Thoracic aorta (tissue), 2 donors: Measurements from ENCODE around the gene MAGIX. TPM values are rescaled to one million over a fixed set of nuclear protein-coding genes. Genes with fewer than 3 reads are reported as not detected.
"Not testable (repeated sequence)": the region's sequence is repeated elsewhere in the genome, so short reads cannot be mapped to it uniquely, and the experiment has no call there.

Source experiments
- ATAC-seq: fragments of 150-250 bp; one replicate; pipeline ENCODE4 v1.8.0; 2017; ENCODE audit warnings: low read depth; ENCODE audit not compliant: insufficient number of reproducible peaks, low FRiP score
- DNase-seq: peaks from one replicate; pipeline ENCODE4 v3.0.0-alpha.2; 2020; ENCODE audit warnings: low spot score
- H3K27ac ChIP-seq, 2 donors: fragments of 200-600 bp; sonication (generic); 1 replicate in 1 of 2; 2 replicates in 1 of 2; pipeline ENCODE4 v1.5.1; 2016; ENCODE audit warnings: mild to moderate bottlenecking in 2 of 2, moderate library complexity in 2 of 2
- H3K27me3 ChIP-seq: fragments of 200-600 bp; sonication (generic); replicated peaks from 2 replicates; pipeline ENCODE4 v1.6.0; 2016; ENCODE audit warnings: mild to moderate bottlenecking; ENCODE audit not compliant: insufficient read depth
- H3K36me3 ChIP-seq: fragments of 200-600 bp; sonication (generic); one replicate; pipeline ENCODE4 v1.5.1; 2016
- H3K4me1 ChIP-seq, 2 donors: fragments of 200-600 bp; sonication (generic); 1 replicate in 1 of 2; 2 replicates in 1 of 2; pipeline versions ENCODE4 v1.5.1 to v1.6.0; 2016; ENCODE audit warnings: low read depth in 2 of 2, mild to moderate bottlenecking in 1 of 2; ENCODE audit not compliant: control insufficient read depth in 1 of 2
- H3K4me3 ChIP-seq: fragments of 200-600 bp; sonication (generic); 2 replicates; pipeline ENCODE4 v1.5.1; 2016; ENCODE audit warnings: mild to moderate bottlenecking
- H3K9me3 ChIP-seq: fragments of 200-600 bp; sonication (generic); 2 replicates; pipeline ENCODE4 v1.5.1; 2016
- total RNA-seq, 2 donors: library from RNA; depleted of rRNA; stranded (reverse); fragments of >200 nt; gene quantifications; one replicate each; pipeline versions ENCODE4 v1.1.0 to v1.2.3, GENCODE V29; 2016
- TF ChIP-seq, protein P1 (sequence below): fragments of 200-600 bp; sonication (generic); IDR thresholded peaks from one replicate; pipeline ENCODE4 v1.5.1; 2019; ENCODE audit warnings: antibody characterized with exemption

The MAGIX gene
- total RNA-seq, 2 donors from 2014 or later = 3.5 to 16.8 TPM

DNA sequence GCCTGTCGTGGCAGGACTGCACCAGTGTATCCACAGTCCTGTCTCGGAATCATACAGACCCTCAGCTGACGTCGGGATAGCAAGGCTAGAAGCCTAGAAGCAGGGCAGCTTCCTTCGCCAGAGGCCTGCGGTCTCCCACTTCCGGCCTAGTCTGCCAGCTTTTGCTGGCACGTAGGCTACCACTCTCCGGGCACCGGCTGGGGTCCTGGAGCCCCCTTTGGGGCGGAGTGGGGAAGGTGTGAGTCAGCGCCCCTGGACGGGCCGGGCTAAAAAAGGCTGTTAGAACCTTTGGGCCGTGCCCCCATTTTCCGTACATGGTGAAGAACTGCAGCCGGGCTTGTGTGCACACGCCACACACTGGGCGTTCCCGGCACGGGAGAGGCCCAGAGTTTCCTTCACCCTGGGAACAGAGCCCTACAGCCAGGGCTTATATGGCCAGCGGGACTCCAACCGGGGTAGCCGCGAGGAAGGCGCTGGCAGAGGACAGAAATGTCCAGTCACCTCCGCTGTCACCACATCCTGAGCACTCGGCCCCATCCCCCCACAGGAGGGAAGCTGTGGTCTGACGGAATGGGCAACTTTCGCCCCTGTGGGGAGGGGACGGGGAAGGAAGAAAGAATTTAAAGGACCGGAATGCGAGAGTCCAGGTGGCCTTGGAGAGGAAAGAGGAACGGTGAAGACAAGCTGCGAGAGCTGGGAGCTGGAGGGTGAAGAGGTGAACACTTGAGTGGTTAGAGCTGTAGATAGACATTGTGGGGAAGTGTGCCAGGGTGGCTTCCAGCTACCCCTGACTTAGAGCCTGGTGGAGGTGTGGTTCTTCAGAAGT, 4.6 kb downstream of the MAGIX start:
- Histone ChIP-seq H3K27ac (peak overlapping the region; percentile 85 to 93), H3K27me3 (no peaks in the 10 kb centered on the region), H3K9me3 (no peaks in the 10 kb centered on the region), H3K36me3 (no peaks in the 10 kb centered on the region), H3K4me3 (peak overlapping the region; percentile 72), H3K4me1 (peaks cover 5 to 11% of the 10 kb centered on the region in 2 donors)
- DNase-seq (peak; percentile 47), ATAC-seq (peak; percentile 25)
- TF ChIP-seq, protein P1, sequence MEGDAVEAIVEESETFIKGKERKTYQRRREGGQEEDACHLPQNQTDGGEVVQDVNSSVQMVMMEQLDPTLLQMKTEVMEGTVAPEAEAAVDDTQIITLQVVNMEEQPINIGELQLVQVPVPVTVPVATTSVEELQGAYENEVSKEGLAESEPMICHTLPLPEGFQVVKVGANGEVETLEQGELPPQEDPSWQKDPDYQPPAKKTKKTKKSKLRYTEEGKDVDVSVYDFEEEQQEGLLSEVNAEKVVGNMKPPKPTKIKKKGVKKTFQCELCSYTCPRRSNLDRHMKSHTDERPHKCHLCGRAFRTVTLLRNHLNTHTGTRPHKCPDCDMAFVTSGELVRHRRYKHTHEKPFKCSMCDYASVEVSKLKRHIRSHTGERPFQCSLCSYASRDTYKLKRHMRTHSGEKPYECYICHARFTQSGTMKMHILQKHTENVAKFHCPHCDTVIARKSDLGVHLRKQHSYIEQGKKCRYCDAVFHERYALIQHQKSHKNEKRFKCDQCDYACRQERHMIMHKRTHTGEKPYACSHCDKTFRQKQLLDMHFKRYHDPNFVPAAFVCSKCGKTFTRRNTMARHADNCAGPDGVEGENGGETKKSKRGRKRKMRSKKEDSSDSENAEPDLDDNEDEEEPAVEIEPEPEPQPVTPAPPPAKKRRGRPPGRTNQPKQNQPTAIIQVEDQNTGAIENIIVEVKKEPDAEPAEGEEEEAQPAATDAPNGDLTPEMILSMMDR = no peak

DNA sequence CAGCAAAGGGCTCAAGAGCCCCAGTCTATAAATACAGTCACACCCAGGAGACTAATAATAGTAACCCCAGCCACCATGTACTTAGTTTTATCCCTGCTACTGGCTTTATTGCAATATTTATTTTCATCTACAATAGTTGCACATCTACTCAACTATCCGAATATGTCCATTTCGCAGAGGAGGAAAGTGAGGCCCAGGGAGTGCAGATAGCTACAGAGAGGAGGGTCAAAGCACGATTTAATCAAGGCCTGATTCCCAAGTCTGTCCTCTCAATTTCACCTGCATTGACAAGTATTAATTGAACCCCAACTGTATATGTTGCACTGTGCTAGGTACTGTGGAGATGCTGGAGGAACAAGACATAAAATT, 5.2 kb downstream of the MAGIX start:
- Histone ChIP-seq H3K4me3 (peak overlapping the region; percentile 72), H3K9me3 (no peaks in the 10 kb centered on the region), H3K36me3 (no peaks in the 10 kb centered on the region), H3K27ac (peak overlapping the region; percentile 85 to 93), H3K27me3 (no peaks in the 10 kb centered on the region), H3K4me1 (peaks cover 5 to 11% of the 10 kb centered on the region in 2 donors)
- TF ChIP-seq, protein P1 = no peak
- DNase-seq = no peak
- no peak for ATAC-seq

DNA sequence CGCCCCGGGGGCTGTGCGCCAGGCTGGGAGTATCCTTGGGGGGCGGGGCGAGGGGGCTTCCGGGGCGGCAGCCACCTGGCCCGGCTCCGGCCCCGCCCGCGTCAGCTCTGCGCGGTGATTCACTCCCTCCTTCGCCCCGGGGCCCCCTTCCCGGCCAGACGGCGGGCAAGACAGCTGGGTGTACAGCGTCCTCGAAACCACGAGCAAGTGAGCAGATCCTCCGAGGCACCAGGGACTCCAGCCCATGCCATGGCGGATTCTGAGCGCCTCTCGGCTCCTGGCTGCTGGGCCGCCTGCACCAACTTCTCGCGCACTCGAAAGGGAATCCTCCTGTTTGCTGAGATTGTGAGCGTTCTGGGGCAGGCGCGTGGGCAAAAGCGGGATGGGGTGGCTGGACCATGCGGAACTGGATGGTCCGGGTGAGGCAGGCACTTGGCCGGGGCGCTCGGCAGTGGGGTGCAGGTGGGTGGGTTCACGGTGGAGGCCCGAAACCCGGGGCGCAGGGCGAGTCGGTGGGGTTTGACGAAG, 9.3 kb downstream of the MAGIX start, which contains the start of gene PLP2:
TSS of gene PLP2 (plus strand) at position 147 of the 528 bp plus-strand sequence. CDS start at position 250, 103 bp downstream.
- no peaks in the 10 kb centered on the region for H3K9me3 ChIP-seq
- peak; percentile 62 for ATAC-seq
- TF ChIP-seq, protein P1 = no peak
- H3K27ac ChIP-seq = peak within 1 kb of the TSS; percentile 92 to 96
- H3K4me1 ChIP-seq = peaks cover 5 to 36% of the 10 kb centered on the region in 2 donors
- no peak for DNase-seq
- H3K27me3 ChIP-seq = no peaks in the 10 kb centered on the region
- peak within 1 kb of the TSS; percentile 87 for H3K4me3 ChIP-seq
- H3K36me3 ChIP-seq = peaks cover 9% of the 10 kb centered on the region

DNA sequence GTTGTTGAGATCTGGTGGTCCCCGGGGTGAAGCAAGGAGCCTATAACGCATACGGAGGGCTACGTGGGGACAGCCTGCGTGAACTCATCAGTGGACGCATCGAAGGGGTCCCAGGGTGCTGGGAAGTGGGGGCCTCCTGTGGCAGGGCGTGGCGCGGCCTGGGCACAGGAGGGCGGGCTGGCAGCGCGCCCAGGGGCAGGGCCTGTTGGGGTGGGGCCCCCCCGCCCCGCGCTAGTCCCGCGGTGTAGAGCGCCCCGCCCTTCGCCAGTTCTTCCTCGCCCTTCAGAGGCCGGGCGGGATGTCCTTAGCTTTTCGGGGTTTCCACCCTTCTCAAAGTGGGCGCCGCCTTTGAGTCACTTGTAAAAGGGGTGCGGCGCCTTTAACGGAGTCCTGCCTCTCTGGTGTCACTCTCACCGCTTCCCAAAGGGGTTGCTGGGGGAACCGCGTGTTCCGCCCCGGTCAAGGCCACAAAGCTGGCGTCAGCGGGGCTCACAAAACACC, 9.8 kb downstream of the MAGIX start:
- ATAC-seq = peak; percentile 51
- no peaks in the 10 kb centered on the region for H3K27me3 ChIP-seq
- TF ChIP-seq, protein P1 = no peak

DNA sequence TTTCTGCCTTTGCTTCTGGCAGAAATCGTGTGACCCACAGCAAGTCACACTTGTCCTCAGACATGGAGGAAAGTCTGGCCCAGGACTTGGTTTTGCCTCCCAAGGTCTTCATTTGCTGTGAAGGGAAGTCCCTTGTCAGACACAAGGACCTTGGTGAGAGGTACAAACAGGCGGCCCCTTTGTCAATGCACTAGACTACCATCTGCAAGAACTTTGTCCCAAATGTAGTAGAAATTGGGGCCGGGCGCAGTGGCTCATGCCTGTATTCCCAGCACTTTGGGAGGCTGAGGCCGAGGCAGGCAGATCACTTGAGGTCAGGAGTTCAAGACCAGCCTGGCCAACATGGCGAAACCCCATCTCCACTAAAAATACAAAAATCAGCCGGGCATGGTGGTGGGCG, 11.0 kb downstream of the MAGIX start:
- not testable (repeated sequence) for ATAC-seq, H3K9me3 ChIP-seq, H3K27me3 ChIP-seq, H3K36me3 ChIP-seq, DNase-seq
- peak overlapping the region; percentile 87 for H3K4me3 ChIP-seq
- peaks cover 0 to 26% of the 10 kb centered on the region in 2 donors for H3K4me1 ChIP-seq
- peak overlapping the region in 1 of 2 donors; percentile 96 for H3K27ac ChIP-seq

More for the DNA sequence above, 9.8 kb downstream of the MAGIX start:
- Histone ChIP-seq H3K36me3 (peaks cover 9% of the 10 kb centered on the region), H3K27ac (peak overlapping the region; percentile 92 to 96), H3K4me3 (peak overlapping the region; percentile 87), H3K9me3 (no peaks in the 10 kb centered on the region), H3K4me1 (peaks cover 5 to 36% of the 10 kb centered on the region in 2 donors)
- DNase-seq = no peak
